Activated CD4-positive, alpha-beta T cell treated with anti-CD3 and anti-CD28 coated beads for 48 hours (primary cell): ENCODE results near the gene MAST2.
"Not testable (repeated sequence)": the region's sequence is repeated elsewhere in the genome, so short reads cannot be mapped to it uniquely, and the experiment has no call there.

Experiments used
- DNase-seq: peaks from one replicate; pipeline ENCODE4 v3.0.0-alpha.2; 2020

Gene MAST2

DNA sequence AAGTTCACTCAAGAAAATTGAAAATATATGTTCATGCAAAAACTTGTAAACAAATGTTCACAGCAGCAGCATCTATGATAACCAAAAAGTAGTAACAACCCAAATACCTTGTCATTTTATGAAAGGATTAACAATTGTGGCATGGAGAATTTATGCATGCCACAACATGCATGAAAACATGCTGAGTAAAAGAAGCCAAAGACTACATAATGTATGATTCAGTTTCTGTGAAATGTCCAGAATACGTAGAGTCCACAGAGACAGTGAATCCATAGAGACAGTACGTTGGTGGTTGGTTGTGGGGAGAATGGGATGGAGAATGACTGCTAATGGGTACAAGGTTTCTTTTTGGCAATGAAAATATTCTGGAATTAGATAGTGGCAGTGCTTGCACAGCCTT lies 148.7 kb downstream of the MAST2 start:
- DNase-seq, result no peak

DNA sequence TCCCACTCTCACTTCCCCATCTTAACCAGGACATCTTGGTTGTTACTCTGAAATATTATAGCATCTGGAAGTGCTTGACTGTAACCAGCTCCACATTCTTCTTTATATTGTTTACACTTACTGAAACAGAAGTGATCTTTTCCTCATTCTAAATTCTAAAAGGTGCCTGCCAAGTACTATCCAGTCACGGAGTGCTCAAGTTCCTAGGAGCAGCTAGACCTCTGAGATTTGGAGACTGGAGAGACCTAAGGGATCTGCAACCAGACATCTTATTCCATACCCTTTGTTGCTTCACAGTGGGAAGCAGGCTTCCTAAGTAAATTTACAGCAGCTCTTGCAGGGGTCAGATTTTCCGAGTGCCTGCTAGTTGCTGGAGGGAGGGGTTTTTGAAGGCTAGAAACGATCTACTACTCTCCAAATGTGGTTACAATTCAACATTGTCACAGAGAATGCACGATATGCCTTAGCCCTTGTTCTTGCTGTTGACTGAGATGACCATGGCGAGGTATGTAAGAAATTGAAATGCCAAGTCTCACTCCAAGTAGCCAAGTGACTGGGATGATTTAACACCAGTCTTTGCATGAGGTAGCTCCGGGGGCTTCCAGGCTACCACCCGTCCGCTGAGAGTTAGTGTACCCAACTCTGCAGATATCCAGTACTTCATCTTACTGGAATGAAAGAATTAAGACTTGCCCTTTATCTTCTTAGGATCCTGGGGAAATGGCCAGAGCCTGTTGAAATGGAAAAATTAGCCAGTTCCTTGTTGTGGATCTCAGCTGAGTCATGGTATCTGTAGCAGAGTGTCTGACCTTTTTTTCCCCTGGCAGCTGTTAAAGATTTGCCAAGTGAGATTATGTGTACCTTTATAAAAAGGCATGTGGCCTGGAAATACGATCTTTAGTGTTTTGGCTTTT lies 150.8 kb downstream of the MAST2 start:
- DNase-seq, result no peak

DNA sequence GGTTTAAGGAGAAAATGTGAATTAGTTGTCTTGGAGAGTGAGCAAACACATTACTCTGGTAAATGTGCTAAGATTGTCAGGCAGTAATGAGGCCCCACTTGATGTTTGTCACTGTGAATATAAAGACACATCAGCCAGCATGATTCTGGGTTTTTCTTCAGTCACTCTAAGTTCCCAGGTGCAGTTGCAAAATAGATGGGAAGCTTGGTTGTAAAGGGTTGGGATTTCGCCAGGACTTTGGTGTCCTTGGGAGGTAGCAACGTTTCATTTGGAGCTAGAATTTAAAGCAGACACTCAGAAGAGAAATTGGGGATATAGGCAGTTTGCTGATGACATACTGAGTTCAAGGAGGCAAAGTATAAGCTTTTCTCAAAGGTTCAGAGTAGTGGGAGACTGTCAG lies 154.3 kb downstream of the MAST2 start:
- no peak for DNase-seq

DNA sequence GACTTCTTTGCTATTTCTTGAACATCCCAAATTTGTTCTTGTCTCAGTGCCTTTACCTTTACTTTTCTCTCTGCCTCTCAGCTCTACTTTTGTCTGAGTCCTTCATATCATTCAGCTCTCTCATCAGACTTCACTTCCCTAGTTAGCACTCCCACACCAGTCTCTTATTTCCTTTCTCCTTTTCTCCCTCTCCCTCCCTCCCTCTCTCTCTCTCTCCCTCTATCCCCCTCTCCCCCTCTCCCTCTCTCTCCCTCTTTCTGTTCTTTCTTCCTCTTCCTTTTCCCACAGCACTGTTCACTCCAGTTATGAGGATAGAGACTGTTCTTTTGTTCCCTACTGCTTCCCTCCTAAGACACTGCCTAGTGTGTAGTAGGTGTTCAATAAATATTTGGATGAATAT lies 154.9 kb downstream of the MAST2 start:
- DNase-seq, result no peak

DNA sequence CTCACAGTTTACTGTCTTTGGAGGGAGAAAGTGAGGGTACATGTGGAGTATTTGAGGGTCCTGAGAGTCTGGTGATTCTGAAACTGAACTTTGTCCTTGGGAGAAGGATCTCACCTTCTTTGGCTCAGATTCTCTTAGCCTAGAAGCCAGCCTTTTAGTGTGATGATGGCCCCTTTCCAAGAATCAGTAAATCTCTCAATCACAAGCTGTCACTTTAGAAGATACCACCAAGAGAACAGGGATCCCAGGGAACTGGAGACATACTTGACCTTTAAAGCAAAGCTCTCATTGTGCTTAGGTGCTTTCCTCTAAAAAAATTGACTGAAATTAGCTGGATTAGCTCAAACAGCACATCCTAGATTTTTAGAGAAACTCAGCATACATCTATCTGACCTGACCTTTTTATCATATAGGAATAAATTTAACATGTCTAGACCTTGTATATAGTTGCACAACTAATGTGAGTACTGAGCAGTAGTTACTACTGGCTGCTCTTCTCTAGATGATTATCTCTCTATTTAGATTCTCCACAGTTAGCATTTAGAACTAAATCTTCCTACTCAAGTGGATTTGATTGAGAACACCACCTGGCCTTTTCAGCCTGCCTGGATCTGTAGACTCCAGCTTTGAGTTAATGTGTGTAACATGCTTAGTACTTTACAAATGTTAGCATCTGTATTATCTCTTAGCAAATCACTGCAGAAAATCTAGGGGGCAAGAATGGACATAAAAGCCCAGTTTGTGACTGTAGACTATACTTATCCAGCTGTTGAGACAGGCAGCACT lies 157.7 kb downstream of the MAST2 start:
- DNase-seq, result no peak

DNA sequence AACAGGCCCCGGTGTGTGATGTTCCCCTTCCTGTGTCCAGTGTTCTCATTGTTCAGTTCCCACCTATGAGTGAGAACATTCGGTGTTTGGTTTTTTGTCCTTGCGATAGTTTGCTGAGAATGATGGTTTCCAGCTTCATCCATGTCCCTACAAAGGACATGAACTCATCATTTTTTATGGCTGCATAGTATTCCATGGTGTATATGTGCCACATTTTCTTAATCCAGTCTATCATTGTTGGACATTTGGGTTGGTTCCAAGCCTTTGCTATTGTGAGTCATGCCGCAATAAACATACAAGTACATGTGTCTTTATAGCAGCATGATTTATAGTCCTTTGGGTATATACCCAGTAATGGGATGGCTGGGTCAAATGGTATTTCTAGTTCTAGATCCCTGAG lies 158.5 kb downstream of the MAST2 start:
- not testable (repeated sequence) for DNase-seq

DNA sequence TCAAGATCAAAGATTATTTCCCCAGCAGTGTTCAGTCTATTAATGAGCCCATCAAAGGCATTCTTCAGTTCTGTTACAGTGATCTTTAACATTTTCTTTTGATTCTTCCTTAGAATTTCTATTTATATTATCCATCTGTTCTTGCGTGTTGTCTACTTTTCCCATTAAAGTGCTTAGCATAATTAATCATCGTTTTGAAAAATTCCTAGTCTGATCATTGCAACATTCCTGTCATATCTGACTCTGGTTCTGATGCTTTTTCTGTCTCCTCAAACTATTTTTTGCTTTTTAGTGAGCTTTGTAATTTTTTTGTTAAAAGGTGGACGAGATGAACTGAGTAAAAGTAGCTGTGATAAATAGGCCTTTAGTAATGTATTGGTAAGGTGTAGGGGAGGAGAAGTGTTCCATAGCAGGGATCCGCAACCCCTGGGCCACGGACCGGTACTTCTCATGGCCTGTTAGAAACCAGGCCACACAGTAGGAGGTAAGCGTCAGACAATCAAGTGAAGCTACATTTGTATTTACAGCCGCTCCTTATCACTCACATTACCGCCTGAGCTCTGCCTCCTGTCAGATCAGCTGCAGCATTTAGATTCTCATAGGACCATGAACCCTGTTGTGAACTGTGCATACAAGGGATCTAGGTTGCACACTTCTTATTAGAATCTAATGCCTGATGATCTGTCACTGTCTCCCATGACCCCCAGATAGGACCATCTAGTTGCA lies 165.7 kb downstream of the MAST2 start:
- DNase-seq, result no peak

DNA sequence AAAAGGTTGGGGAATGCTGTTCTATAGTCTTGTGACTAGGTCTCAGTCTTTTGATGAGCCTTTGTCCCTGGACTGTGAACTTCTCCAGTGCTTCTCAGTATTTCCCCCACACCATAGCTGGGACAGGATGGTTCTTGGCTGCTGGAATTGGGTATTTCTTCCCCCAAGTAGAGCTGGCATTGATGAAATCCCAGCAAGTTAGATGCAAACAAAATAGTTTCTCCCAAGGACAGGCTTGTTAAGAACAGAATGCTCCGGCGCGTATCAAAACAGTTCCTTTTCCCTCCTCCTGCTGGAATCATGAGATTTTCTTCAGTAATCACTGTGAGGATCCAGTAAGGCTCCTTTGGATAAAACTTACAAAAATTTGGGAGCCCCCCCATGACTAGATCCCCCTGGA lies 166.5 kb downstream of the MAST2 start:
- no peak for DNase-seq

DNA sequence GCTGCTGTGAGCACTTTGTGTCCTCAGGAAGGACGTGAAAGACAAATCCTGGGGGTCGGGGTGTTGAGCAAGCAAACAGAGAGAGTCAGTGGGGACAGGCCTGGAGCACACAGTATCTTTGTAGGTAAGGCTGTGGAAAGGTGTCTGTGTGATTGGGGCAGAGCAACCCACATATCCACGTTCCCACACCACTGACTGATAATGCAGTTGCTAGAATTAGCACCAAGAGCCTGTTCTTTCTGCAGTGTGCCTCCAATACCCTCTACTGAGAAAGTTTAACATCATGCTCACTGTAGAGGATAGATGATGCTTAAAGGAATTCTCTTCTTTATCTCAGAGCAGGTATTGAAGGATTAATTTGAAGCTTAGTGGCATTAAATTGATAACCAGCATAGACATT lies 167.9 kb downstream of the MAST2 start:
- no peak for DNase-seq

DNA sequence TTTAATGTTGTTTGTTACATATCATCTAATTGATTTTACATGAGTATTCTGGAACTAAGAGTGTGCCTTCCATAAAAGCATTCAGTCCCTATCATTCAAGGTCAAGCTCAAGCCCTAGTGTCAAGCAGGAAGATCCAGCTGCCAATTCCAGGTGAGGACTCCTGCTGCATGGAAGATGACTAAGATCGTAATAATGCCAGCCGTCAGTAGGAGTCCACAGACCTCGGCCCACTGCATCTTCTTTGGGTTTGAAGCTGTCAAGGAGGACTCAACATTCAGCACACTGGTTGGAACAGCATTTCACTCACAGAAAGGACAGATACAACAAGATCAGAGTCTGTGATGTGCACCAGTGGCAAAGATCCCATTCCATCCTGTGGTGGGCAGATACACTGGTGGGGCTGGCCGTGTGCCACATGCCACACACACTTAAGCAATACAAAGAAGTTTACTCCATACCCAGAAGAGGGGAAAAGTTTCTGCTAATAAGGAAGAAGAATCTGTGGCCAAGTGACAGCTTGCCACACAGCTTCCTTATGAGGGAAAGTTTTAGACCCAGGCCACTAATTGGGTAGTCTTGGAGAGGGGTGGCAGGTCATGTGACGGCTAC lies 168.6 kb downstream of the MAST2 start:
- no peak for DNase-seq

DNA sequence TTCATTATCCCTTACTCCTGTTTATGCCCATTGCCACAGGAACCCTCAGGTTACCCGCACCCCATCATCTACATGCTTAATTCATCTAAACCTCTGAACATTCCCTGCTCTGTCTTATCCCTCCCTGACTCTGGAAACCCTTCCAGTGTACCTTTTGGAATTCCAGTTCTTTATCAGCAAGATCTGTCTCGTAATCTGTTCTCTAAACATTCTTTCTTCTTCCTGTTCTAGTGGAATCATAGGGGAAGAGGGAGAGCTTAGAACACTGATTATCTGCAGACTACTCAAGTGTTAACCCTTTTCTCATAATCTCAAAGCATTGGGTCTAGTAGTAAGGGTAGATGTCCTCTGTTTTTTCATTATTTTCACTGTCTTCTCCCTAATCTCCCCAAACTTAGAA lies 169.2 kb downstream of the MAST2 start:
- DNase-seq, result no peak

DNA sequence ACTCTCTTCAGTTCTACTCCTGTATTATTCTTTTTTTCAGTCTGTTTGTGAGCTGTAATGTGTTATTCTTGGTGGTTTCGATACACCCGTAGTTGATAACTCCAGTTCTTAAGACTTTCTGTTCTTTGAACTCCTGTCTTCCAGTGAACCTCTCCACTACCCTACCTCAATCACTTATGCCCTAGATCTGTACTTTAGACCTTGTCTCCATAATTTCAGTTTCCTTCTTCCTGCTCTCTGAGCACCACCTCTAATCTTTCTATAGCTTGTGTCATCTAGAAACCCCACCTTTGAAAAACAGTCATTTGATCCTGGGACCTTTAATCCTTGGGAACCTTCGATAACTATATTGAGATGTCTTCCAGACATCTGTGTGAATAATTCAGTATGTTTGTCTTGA lies 169.7 kb downstream of the MAST2 start:
- DNase-seq, result no peak

DNA sequence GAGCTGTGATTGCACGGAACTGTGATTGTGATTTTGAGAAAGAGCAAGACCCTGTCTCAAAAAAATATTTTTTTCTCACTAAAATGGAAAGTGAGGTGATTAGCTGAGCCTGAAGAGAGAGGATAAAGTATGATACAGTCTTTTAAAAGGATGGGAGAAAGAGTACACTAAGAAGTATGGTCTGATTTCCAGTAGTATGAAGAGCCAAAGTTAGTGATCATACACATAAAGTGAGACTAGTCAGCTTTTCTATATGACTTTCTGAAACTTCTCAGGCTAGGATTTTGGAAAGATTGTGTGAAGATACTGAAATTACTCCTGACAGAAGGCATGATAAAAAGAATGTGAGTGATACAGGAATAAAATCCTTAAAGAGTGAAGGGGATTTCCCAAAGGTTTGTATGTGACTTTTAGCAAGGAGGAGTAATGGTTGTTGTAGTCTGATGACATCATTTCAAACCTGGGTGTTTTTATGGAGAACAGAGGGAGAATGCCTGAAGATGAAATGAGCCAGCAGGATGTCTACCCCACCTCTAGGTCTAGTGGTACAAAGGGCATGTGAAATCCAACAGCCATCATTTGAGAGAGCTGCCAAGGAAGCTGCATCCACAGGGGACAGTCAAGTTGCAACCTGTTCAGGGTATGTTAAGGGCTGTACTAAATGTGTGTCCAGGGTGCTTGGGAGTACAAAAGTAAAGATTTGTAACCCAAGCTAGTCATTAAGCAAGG lies 171.3 kb downstream of the MAST2 start:
- peak; percentile 4 for DNase-seq

DNA sequence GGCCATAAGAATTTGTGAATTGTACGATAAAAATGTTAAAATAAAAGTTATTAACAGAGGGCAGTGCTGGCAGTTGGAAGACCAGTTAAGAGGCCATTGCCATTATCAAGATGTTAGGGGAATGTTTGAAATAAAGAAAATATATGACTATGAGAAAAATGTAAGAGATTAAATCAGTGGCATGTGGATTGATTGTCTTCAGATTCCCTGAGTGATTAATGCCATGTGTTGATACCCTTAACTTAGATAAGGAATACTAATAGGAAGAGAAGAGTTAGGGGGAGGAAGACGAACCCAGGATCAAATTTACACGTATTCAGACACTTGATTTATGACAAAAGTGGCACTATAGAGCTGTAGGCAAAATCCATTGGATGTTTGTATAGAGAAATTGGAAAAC lies 173.2 kb downstream of the MAST2 start:
- no peak for DNase-seq

DNA sequence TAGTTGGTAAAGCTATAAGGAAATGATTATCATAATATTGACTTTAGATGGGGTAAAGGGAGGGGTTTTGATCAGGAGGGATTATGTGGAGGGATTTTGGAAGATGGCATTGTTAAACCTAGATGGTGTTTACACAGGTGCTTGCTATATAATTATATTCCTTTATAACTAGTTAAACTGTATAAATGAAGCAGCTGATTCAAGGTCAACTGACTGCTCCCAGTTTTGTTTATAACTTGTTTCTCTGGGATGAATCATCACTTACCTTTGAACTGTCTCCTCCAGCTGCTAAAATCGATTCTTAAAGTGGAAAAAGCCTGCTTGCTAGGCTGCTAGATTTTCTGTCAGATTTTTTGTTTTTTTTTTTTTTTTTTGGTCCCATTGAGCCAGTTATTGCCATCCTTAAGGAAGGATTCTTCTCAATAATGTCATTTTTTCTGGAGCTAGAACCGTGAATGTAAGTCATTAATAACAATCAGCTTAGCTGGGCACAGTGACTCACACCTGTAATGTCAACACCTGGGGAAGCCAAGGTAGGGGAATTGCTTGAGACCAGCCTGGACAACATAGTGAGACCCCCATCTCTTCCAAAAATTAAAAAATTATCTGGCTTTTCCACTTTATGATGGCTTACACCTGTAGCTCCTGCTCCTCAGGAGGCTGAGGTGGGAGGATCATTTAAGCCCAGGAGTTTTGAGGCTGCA lies 175.8 kb downstream of the MAST2 start:
- DNase-seq, result no peak

DNA sequence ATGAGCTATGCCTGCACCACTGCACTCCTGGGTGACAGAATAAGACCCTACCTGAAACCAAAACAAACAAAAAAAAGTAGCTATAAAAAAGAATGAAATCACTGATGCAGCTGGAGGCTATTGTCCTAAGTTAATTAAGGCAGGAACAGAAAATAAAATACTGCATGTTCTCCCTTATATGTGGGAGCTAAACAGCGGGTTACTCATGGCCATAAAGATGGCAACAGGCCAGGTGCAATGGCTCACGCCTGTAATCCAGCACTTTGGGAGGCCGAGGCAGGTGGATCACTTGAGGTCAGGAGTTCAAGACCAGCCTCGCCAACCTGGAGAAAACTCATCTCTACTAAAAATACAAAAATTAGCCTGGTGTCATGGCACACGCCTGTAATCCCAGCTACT lies 176.4 kb downstream of the MAST2 start:
- no peak for DNase-seq

DNA sequence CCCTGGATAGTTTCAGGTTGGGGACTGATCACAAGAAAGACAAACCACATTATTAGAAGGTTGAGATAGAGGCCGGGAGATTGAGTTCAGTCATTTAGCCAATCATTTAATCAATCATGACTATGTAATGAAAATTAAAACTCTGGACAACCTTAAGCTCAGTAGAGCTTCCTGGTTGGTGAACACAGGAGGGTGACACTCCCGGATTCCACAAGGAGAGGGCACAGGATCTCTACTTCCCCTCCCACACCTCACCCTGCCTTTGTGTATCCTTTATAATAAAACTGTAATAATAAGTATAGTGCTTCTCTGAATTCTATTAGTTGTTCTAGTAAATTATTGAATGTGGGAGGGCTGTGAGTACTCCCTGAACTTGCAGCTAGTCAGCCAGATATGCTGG lies 178.9 kb downstream of the MAST2 start:
- DNase-seq, result no peak

DNA sequence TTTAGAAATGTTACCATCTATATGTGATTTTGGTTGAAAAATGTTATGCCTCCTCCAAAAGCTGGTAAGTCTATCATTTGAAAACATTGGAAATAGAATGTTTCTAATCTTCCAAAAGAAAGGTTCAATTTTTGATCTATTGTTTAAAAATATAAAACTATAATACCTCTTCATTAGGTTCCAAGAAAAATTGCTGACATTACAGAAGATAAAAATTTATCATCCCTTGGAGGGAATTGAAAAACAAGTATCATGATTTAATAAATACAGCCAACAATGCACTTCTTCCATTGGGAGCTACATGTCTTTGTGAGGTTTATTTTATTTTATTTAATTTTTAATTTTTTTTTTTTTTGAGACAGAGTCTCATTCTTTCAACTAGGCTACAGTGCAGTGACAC lies 180.6 kb downstream of the MAST2 start:
- no peak for DNase-seq

DNA sequence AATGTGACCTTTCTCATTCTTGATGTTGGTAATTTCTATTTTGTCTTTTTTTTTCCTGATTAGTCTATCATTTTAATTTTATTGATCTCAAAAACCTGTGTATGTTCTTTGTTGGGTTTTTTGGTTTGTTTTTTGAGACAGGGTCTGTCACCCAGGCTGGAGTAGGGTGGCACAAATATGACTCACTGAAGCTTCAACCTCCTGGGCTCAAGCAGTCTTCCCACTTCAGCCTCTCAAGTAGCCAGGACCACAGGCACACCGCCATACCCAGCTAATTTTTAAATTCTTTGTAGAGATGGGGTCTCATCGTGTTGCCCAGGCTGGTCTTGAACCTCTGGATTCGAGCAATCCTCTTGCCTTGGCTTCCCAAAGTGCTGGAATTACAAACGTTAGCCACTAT lies 183.8 kb downstream of the MAST2 start:
- no peak for DNase-seq

DNA sequence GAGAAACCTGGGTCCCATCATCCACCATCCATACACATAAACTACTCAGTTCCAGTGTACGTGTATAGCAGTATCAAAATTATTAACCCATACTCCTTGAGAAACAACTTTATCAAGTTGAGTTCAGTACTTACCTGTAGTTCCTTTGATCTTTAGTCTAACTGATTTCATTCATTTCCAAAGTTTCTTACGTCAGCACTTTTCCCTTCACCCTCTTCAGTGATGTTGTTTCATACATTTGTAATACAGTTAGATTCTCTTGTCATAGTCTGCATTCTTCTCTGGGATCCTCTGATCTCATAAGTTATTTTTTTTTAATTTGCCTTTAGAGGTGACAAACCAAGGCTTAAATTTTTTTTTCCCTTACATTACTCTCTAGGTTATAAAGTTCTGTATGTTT lies 185.8 kb downstream of the MAST2 start:
- no peak for DNase-seq

DNA sequence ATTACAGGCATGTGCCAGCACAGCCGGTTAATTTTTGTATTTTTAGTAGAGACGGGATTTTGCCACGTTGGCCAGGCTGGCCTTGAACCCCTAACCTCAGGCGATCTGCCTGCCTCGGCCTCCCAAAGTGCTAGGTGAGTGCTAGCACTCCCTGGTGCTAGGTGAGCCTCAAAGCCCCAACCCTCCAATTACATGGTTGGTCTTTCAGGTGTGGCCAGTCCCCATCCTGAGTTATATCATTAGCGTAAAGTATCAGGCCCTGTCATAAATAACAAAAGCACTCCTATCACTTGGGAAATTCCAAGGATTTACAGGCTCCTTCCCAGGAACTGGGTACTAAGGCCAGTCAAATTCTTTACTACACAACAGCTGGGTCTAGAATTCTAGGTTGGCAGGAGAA lies 191.0 kb downstream of the MAST2 start:
- no peak for DNase-seq

DNA sequence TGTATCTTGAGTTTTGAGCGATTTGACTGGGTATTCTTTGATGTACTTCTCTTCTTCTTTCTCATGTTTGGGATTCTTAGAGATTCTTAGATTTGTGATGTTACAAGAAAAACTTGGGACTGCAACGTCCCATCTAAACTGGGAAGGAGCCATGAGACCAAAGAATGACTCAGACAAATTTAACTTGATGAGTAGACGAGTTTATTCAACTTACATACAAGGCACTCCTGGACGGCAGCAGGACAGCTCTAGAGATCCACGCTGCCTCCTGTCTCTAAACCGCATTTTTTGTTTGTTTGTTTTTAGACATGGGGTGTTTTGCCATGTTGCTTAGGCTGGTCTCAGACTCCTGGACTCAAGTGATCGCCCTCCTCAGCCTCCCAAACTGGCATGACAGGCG lies 191.9 kb downstream of the MAST2 start:
- DNase-seq, result no peak
